Posterior cingulate gyrus (tissue), 11 donors: Measurements from ENCODE around the gene MAST4.

ENCODE experiments used
- DNase-seq, 10 donors: peaks; one replicate each; pipeline versions ENCODE4 v3.0.0 to v3.0.0-alpha.2; 2020 to 2021; ENCODE audit warnings: mixed read lengths in 3 of 10
- intact Hi-C: fragments of 100-400 bp; cut with DNase I; formaldehyde crosslinking; loops from one replicate; pipeline ENCODE4 v1.15.1; 2023

The MAST4 gene

DNA sequence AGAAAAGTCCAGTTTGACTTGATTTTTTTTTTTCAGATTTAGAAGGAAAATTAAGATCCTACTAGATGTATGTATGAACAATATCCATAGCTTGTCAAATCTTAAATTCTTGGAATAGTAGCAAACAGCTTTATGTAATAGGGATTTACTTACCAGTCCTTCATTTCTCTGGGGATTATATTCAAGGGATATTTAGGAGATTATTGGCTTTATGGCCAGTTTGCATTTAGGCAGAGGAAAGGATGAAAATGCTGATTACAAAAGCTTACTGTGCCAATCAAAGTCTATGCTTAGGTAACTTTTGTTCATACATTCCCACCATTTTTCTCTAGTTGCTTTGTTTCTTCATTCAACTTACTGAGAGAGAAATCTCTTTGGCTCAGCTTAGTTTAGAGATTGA is 47.9 kb downstream of the MAST4 start:
- DNase-seq = no peak
- intact Hi-C loops = no loop called here

DNA sequence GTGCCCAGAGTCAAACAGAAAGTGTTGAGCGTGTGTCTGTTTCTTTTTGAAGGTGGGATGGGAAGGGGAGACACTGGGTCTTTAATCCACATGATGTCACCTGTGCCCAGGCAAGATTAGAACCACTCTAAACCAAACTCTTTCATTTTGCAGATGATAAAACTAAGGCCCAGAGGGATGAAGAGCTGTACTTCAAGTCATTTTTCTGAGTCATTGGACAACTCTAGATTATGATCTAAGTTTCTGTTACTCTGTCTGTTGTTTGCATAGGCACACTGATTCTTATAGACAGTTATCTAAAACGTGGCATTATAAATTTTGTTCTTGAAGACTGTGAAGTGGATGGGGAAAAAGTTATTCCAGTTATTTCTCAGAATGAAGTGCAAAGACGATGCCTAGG is 48.8 kb downstream of the MAST4 start:
- intact Hi-C loops = no loop called here
- no peak for DNase-seq

DNA sequence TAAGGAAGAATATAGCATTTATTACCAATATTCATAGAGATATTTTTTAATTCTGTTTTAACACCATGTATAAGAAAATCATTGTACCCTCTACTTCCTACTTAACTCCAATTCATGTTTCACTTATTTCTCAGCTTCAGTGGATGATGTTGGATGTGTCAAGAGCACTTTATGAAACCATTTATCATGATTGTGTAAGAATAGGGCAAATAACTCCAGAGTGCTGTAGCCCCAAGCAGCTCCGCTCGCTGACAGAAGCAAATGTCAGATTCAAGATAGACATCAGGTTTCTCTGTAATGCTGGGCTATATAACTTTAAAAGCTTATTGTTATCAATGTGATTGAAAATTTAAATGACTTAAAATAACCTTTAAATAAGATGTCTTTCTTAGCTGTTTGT is 50.4 kb downstream of the MAST4 start:
- intact Hi-C loops = no loop called here
- DNase-seq = no peak

DNA sequence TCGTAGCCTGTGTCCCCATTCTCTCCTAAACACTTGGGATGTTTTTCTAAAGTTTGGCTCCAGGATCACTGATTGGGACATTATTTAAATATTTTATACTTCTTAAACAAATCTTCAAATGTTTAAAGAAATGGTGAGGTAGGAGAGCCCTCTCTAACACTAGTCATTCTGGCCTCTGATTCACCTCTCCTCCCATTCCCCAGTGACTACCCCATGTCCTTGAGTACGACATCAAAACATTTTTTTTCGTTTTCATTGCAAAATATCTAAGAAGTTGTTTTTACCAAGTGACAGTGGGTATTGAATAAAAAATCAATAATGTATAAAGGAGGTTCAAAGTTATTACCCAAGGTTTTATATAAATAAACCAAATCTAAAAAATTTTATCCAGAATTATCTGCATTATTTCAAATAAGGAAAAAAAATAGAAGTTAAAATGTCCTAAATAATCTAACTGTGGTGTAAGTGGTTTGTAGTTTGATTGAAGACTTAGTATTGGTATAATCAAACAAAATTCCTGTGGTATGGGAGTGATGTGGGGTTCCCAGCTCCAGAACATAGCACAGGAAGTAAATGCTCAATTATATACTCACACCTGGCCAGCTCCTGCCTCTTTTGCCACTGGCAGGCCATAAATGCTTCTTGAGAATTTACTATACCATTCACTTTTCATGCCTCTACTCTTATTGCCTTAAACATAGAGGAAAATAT is 51.1 kb downstream of the MAST4 start:
- intact Hi-C loops = no loop called here
- DNase-seq = no peak

DNA sequence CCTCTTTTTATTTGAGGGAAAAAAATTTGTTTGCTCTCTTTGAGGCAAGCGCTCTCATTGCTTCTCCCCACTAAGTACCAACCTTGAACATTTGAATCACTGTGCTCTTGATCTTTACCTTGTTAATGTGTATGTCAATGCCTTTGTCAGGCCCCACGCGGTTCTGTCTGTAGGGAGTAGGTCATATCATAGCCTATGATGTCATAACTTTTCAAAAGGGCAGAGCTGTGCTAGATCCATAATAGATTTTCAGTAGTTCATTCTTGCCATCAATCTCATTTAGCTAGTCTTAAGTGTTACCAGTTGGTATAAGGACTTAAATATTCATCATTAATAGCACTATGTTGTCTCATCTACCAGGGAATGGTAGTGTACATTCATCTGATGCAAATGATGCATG is 56.6 kb downstream of the MAST4 start:
- intact Hi-C loops = no loop called here
- no peak for DNase-seq

DNA sequence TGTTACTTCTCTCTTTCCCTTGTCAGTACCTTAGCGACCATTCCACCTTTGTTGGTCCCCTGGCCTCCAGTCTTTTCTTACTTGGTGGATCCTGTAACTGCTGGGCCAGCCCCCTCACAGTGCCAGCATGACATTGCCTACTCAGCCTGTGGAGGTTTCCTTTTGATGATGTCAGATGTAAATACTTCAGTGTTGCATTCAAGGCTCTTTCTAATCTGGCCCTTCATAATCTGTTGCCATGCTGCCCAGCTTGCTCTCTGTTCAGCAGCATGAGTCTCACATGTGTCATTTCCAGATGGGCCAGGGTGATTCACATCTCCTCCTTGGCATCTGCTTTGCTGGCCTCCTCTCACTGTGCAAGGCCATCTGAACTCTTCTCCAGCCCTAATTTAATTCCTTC is 57.1 kb downstream of the MAST4 start:
- DNase-seq = no peak
- intact Hi-C loops = no loop called here

DNA sequence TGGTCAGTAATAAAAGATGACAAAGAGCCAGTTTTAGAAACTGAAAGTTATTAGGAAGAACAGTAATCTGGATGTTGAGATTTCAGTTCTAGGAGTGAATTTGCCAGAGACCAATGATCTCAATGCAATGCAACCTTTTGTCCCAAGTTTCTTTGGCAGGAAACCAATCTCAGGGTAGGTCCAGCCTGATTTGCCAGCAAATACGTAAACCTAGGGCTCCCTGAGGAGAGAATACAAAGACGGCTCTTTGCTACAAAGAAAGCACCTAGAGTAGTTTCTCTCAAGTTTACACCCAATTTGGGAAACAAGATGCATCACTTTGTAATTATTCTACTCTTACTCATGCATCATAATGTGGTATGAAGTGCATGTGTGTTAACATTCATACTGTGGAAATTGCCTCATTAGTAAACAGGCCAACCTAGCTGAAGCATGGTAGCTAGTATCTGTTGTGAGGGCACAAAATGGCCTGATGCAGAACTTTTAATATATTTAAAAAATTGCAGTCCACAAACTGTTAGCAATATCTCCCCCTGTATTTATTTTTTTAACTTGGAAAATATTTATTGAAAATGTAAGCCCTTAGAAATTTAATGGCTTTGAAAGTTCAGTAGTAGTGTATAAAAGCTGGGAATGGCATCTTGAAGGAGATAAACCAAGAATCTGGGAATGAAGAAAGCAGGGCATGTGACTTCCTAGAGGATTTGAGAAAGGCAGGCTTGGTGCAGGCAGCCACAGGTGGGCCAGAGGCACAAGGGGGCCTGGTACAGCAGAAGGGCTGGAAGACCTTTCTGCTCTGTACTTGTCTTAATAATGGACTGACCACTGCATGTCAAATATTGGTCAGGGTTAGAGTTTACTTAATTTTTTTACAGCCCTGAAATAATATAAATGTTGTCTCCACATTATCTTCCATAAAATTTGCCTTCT is 59.5 kb downstream of the MAST4 start:
- intact Hi-C loops = no loop called here
- DNase-seq = no peak

DNA sequence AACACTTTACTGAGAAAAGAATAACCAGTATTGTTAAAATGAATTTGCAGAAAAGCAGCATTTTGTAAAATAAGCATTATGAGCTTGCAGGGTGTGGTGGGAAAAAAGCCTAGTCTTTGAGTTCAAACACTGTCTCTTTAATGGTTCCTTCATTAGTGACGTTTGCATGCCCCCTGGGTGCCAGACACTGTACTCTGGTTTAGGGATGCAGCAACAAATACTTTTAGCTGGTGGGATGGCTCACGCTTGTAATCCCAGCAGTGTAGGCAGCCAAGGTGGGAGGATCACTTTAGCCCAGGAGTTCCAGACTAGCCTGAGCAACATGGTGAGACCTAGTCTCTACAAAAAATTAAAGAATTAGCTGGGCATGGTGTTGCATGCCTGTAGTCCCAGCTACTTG is 62.3 kb downstream of the MAST4 start:
- intact Hi-C loops = no loop called here
- DNase-seq = no peak

DNA sequence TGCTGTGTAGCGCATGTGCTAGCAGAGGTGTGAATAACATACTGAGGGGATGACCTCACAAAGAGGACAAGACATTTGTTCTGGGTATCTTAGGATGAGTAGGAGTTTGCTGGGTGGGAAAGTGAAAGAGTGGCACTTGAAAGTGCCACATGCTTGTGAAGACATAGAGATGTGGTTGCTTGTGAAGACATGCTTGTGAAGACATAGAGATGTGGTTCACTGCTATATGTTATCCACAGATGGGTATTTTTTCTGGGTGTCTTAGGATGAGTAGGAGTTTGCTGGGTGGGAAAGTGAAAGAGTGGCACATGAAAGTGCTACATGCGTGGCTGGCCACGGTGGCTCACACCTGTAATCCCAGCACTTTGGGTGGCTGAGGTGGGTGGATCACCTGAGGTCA is 63.6 kb downstream of the MAST4 start:
- no peak for DNase-seq
- intact Hi-C loops = no loop called here

DNA sequence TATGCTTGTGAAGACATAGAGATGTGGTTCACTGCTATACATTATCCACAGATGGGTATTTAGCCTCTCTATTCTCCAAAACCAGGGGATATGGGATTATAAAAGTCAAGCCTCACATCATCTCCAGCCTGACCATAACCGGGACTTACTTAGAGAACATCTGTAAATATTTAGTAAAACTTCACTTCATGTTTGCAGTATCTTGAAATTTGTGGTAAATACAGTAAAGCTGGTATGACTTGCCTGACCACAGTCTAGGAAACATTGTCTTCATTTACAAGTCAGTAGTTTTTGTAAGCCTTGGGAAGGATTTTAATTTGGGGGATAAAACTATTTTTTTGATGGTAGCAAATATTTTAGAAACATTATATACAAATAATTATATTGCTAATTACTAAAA is 64.2 kb downstream of the MAST4 start:
- no peak for DNase-seq
- intact Hi-C loops = no loop called here

DNA sequence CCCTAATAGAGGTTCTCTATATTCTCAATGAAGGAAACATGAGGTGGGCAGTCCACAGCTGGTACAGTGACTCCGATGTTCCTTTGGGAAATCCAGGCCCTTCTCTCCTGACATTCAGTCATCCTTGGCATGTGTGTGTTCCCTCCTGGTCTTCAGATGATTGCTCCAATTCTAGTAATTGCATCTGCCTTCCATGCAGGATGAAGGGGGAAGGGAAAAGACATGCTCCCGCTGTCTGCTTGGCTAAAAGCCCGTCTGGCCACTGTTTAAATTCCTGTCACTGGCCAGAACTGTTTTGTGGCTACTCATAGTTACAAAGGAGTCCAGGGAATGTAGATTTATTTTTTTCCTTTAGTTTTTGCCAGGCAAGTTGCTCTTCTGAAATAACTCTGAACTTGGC is 65.0 kb downstream of the MAST4 start:
- DNase-seq = no peak
- intact Hi-C loops = no loop called here

DNA sequence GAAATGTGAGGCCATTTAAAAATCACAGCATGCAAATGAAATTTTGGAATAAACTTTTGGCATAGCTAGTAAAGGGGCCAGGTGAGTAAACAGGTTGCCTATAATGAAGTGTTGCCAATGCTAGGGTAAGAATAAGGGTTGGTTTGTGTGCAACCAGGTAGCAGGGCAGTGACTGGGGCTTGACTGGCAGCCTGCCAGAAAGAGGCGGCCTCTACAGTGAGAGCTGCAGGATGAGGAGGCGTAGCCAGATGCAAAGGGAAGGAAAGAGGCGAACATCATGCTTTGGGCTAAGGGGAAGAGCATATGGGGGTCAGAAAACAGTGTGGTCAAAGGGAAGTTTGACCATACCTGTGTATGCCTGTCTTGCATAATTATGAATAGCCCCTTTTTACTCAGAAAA is 70.6 kb downstream of the MAST4 start:
- DNase-seq = peak in 3 of 10 donors; percentile 74 to 84 (median 76)

DNA sequence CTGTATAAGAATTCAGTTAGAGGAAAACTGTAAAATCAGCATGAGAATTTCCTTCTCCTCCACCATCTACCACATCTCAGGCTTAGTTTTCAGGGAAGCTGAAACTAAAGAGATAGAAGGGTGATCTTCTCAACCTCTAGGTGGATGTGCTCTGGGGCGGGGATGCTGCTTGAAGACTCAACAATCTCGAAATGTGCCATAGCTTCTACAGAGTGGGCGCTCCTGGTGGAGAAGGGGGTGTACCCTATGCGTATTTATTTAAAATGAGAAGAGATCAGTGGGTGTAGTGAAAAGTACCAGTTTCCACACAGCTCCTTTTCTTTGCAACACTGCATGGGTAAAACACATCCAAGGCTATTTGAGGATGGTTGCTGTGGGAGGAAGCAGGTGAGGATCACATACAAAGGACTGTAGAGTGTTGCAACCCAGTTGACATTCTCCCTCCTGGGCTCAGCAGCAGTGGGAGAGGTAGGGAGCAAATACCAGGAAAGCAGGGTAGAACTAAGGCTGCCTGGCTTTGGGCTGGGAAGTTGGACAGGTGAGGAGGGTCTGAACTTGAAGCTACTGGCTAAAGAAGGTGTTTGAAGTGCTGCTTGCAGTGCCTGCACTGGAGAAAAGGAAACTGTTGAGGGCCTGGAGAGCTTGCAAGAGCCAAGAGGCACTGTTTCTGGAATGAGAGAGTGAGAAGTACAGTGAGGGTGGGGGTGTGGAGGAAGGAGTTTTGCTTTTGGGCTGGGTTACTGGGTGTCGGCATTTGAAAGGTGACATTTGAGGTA is 73.1 kb downstream of the MAST4 start:
- no peak for DNase-seq
- intact Hi-C loops = no loop called here

More for the DNA sequence above, 70.6 kb downstream of the MAST4 start:
- intact Hi-C loops = no loop called here

DNA sequence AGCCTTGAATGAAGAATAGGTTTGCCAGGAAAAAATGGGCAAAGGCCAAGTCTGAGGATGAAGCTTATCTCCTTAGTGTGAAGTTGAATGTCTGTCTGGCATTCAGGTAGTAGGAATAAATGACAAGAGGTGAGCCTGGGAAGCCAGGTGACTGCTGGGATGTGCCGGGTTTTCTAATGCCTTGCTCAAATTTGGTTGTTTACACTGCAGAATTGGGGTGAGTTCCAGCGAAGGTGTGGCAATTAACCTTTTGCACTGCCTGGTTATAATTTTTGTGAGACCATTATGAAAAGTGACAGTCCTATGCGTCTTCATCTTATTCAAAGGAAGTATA is 73.6 kb downstream of the MAST4 start:
- intact Hi-C loops = no loop called here
- DNase-seq = no peak

DNA sequence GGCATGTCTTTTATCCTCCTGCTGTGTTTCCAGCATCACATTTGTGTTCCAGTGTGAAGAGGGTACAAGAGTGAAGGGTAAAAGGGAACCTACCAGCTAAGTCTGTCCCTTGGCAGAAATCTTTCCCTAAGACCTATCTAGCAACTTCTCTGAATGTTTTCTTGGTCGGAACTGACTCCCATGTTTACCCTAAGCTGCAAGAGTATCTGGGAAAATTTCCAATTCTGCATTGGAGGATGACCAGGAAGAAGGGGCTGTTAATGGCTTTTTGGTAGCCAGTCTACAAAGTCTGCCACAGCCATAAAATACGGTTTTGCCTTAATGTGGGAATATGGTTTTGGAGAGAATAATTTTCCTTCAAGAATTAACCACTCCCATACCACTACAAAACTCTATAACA is 75.1 kb downstream of the MAST4 start:
- intact Hi-C loops = no loop called here
- no peak for DNase-seq

DNA sequence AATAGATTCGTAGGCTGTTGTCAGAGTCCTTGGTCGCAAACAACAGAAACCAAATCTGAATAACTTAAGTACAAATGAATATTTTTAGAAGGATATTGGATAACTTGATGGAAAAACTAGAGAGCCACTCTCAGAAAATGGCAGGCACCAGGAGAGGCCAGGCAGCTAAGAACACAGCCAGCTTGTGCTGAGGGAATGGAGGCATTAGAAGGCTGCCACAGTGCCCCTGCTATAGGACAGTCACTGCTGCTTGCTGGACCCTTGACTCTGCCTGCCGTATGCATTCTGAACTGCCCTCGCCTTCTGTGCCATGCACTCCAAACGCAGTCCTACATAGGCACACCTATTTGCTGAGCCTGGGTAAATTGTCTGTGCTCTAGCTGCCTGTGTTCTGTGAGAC is 78.6 kb downstream of the MAST4 start:
- no peak for DNase-seq
- intact Hi-C loops = no loop called here

DNA sequence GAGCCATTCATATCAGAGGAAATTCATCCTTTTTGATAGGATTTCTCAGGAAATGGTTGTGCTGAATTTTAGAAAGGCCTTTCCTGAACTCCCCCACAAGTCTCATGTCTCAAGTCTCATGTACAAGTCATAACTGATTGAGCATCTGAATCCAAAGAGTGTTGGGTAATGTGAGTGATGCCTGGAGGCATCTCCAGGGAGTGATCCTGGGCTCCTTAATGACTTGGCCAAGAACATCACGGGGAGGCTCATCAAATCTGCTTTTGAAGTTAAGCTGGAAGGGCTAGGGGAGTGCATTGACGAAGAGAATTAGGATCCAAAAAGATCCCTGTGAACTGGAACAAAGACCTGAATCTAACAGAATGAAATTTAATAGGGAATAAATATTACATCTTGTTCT is 79.2 kb downstream of the MAST4 start:
- intact Hi-C loops = no loop called here
- DNase-seq = no peak

DNA sequence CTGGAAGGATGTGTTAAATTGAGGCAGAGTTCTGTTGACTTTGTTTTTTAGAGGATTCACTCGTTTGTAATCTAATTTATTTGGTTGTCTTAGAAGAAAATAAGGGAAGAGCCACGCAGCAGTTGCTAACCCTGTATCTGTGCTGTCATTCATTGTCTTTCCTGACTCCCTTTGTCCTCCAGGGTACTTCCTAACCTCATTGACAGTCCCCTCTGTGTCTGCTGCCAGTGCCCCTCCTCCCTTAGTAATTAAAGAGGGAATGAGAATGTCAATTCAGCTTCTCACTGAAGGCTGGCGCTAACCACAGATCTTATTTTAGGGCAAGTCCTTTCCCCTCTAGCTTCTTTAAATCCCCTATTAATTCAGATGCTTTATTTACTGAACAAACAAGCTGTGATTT is 84.0 kb downstream of the MAST4 start:
- no peak for DNase-seq
- intact Hi-C loops = no loop called here

DNA sequence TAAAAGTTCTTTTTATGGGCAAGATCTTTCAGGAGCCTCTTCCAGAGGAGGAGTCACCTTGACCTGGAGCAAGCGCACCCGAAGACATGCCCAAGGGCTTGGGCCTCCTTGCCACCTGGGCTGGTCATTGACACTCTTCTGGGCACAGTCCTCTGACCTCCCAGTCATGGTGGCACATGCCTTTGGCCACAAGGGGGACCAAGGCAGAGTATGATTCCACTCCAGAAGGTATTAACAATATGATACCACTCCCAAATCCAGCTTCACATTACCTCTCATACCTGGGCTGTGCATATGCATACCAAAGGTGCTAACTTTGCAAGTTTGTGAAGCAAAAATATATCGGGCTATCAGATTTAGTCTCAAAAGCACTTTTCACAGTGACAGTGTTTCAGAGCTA is 84.6 kb downstream of the MAST4 start:
- DNase-seq = no peak

DNA sequence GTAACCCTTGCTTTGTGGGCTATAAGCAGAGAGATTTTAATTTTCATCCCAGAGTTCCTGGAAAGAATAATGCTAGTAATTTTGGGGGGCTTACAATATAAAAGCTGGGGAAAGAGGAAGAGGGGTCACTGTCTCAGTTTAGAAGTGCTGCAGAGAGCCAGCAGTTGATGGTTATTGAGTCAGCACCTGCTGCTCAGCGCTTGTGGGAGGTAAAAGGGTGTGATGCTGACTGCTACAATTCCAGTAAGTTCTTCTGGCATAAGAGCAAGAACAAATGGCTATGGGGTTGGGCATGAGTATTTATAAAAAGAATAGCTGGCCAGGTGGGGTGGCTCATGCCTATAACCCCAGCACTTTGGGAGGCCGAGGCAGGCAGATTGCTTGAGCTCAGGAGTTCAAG is 88.5 kb downstream of the MAST4 start:
- DNase-seq = no peak
- intact Hi-C loops = no loop called here

More for the DNA sequence above, 84.6 kb downstream of the MAST4 start:
- intact Hi-C loops = no loop called here

DNA sequence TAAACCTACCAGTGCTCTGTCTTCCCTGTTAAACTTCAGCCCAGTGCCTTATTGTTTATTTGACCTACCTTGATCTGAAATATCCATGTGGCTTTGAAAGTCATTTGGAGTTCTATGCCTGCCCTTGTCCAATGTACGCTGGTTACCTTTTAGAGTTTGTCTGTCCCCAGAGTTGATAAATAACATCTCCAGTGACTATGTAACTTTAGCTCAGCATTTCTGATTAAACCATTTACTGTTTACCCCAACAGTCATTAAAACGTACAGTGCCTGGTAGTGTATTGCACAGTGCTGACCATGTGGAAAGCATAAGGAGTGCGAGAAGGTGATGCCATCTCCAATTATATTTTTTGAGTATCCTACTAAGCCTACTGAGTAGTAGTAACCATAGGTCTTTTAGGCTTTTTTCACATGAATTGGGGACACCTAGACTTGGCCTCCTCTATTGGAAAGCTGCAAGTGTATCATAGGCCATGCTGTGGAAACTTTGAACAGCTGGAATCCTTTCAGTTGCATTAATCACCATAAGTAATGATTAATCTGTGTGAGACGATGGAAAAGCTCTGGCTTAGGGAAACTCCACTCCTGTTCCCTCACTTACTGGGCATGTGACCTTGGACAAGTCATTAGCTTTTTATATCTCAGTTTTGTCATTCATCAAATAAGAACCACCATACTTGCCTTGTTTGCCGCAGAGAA is 93.5 kb downstream of the MAST4 start:
- no peak for DNase-seq
- intact Hi-C loops = no loop called here
